Osteocyte (in vitro differentiated cells): ENCODE results near the gene DNM3. TPM values are rescaled to one million over a fixed set of nuclear protein-coding genes. Genes with fewer than 3 reads are reported as not detected.

Experiments
- DNase-seq: peaks from one replicate; pipeline ENCODE4 v3.0.0; 2021; ENCODE audit warnings: mixed read lengths; ENCODE audit not compliant: unreplicated experiment; ENCODE audit errors: extremely low spot score
- H3K27ac Mint-ChIP-seq: one replicate; pipeline ENCODE4 v1.8.0; 2021; ENCODE audit warnings: mild to moderate bottlenecking, mixed read lengths; ENCODE audit not compliant: unreplicated experiment
- H3K27me3 Mint-ChIP-seq: one replicate; pipeline ENCODE4 v1.8.0; 2021; ENCODE audit warnings: mixed read lengths; ENCODE audit not compliant: unreplicated experiment
- H3K36me3 Mint-ChIP-seq: one replicate; pipeline ENCODE4 v1.8.0; 2021; ENCODE audit warnings: mixed read lengths; ENCODE audit not compliant: unreplicated experiment
- H3K4me1 Mint-ChIP-seq: one replicate; pipeline ENCODE4 v1.8.0; 2021; ENCODE audit warnings: mixed read lengths; ENCODE audit not compliant: unreplicated experiment
- H3K4me3 Mint-ChIP-seq: one replicate; pipeline ENCODE4 v1.8.0; 2021; ENCODE audit warnings: mild to moderate bottlenecking, moderate library complexity, mixed read lengths; ENCODE audit not compliant: unreplicated experiment
- H3K9me3 Mint-ChIP-seq: one replicate; pipeline ENCODE4 v1.8.0; 2021; ENCODE audit warnings: mixed read lengths; ENCODE audit not compliant: unreplicated experiment
- total RNA-seq: library from RNA; stranded (reverse); gene quantifications from 2 replicates; pipeline ENCODE4 v1.2.1, GENCODE V29; 2021
- TF ChIP-seq, protein P1 (sequence below): fragments of 200-600 bp; sonication (generic); IDR thresholded peaks from 2 replicates; pipeline ENCODE4 v1.5.0; 2021; ENCODE audit warnings: antibody characterized with exemption, mild to moderate bottlenecking, moderate library complexity

DNM3 gene
- total RNA-seq, 1 donor from 2014 or later: 3.7 TPM

DNA sequence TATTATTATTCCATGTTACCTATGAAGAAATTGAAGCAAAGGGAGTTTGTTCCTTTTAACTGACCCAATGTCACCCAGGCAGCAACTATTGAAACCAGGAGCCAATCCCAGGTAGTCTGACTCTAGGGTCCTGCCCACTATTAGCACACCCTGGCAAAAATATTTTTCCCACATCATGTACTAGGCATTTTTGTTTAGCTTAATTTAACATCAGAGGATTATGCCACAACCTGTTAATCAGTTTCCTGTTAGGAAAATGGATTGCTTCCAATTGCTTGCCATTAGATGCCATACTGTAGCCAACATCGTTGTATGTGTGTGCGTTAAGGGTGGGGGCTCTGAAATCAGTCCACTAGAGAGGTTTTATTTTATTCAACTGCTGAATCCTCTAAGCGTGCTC lies 281.1 kb downstream of the DNM3 start:
- Mint-ChIP-seq H3K36me3 (peaks cover 3% of the 10 kb centered on the region), H3K27me3 (no peaks in the 10 kb centered on the region), H3K4me3 (no peak overlapping the region), H3K27ac (no peak overlapping the region), H3K9me3 (no peaks in the 10 kb centered on the region), H3K4me1 (no peaks in the 10 kb centered on the region)
- no peak for DNase-seq
- TF ChIP-seq, protein P1, sequence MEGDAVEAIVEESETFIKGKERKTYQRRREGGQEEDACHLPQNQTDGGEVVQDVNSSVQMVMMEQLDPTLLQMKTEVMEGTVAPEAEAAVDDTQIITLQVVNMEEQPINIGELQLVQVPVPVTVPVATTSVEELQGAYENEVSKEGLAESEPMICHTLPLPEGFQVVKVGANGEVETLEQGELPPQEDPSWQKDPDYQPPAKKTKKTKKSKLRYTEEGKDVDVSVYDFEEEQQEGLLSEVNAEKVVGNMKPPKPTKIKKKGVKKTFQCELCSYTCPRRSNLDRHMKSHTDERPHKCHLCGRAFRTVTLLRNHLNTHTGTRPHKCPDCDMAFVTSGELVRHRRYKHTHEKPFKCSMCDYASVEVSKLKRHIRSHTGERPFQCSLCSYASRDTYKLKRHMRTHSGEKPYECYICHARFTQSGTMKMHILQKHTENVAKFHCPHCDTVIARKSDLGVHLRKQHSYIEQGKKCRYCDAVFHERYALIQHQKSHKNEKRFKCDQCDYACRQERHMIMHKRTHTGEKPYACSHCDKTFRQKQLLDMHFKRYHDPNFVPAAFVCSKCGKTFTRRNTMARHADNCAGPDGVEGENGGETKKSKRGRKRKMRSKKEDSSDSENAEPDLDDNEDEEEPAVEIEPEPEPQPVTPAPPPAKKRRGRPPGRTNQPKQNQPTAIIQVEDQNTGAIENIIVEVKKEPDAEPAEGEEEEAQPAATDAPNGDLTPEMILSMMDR: no peak

DNA sequence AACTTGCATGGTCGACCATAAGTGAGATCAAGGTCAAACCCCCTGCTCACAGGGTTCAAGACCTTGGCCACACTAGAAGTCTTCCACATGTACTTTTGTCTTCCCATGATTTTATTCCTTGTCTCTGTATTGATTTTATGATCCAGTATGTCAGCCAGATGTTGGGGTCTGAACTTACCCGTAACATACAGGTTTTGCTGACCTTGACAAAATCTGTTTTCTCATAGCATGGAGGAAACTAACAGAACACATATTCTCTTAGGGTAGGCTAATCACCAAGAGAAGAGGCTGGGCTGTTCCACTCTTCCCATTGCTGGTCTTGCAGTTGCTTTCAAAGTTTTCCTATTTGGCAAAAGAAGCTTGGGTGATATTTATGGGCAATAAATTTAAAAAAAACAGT lies 284.0 kb downstream of the DNM3 start:
- H3K27ac Mint-ChIP-seq: no peak overlapping the region
- TF ChIP-seq, protein P1: no peak
- no peak overlapping the region for H3K4me3 Mint-ChIP-seq
- no peaks in the 10 kb centered on the region for H3K27me3 Mint-ChIP-seq
- no peaks in the 10 kb centered on the region for H3K4me1 Mint-ChIP-seq
- H3K36me3 Mint-ChIP-seq: no peaks in the 10 kb centered on the region
- H3K9me3 Mint-ChIP-seq: no peaks in the 10 kb centered on the region
- DNase-seq: no peak

DNA sequence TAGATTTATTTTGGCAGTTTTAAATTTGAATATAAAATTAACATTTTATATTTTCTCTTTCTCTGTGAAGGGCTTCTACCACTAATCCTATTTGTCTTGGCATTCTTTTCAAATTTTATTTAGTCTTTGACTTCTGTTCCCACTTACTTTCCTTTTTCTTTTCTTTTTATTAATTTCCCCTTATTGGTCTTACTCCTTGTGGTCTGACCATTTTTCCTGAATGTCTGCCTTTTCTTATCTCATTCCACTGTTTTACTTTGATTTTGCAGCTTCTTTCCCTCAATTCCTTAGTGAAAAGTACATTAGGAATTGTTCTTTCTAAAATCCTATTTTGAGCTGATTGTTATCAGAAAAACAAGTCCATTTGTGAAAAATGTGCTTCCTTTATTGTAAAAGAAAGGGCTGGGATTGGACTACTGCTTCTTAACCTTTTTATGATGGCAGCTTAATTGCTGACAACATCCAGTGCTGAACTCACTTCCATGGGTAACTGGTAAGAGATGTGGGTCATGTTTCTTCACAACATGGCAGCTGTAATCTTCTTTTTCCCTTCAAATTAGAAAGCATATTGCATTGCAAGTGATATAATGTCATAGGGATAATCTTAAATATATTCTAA lies 284.6 kb downstream of the DNM3 start:
- Mint-ChIP-seq H3K9me3 (no peaks in the 10 kb centered on the region), H3K4me3 (no peak overlapping the region), H3K27me3 (no peaks in the 10 kb centered on the region), H3K36me3 (no peaks in the 10 kb centered on the region), H3K4me1 (no peaks in the 10 kb centered on the region), H3K27ac (no peak overlapping the region)
- no peak for DNase-seq
- TF ChIP-seq, protein P1: no peak

DNA sequence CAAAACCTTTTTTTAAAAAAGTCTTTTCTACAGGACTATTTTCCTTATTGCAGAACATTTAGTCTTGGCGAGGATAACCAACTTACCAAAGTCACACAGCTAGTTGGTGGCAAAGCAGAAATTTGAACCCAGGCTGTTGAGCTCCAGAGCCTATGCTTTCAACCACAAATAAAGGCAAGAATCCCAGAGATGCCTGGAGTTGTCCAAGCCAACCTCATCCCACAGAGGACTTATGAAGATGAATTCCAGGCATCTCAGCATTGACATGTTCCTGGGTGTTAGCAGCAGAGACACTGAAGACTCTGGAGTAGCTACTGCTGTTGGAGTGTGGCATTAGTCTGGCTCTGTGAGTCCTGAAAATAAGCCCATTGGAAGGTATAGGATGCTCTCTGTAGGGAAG lies 291.5 kb downstream of the DNM3 start:
- no peak for DNase-seq
- H3K36me3 Mint-ChIP-seq: peaks cover 6% of the 10 kb centered on the region
- H3K27me3 Mint-ChIP-seq: no peaks in the 10 kb centered on the region
- TF ChIP-seq, protein P1: no peak
- H3K4me3 Mint-ChIP-seq: no peak overlapping the region
- H3K27ac Mint-ChIP-seq: no peak overlapping the region
- peaks cover 34% of the 10 kb centered on the region for H3K4me1 Mint-ChIP-seq
- peaks cover 3% of the 10 kb centered on the region for H3K9me3 Mint-ChIP-seq

DNA sequence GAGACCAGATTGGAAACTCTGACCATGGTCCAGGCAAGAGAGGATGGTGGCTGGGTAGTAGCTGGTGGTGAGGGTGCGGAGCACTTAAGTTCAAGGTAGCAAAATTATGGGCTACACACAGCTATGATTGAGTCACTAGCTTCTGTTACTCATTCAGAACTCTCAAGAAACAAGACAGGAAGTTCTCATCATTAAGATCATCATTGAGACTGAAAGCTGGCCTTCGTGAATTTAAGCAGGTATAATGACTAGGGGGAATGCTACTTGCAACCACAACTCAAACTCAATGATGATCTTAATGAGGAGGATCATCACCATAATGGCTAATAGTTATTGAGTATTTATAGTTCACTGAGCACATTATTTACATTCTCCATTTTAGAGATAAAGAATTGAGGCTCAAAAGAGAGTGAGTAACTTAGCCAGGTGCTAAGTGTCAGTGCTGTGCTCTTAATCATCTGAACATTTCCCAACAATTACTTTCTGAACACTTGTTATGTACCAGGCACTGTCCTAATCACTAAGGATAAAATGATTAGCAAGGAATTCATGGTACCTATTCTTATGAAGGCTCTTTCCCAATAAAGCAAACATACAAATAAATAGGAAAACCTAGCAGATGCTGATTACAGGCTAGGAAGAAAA lies 292.9 kb downstream of the DNM3 start:
- H3K27me3 Mint-ChIP-seq: no peaks in the 10 kb centered on the region
- peaks cover 15% of the 10 kb centered on the region for H3K36me3 Mint-ChIP-seq
- H3K27ac Mint-ChIP-seq: peak overlapping the region; percentile 12
- peaks cover 3% of the 10 kb centered on the region for H3K9me3 Mint-ChIP-seq
- H3K4me3 Mint-ChIP-seq: no peak overlapping the region
- peaks cover 47% of the 10 kb centered on the region for H3K4me1 Mint-ChIP-seq
- no peak for DNase-seq
- TF ChIP-seq, protein P1: no peak
